Measurements from ENCODE around the gene KCNJ6.
A peak's percentile ranks its signal among the peaks of the same experiment; 100 is the strongest.

The KCNJ6 gene, protein sequence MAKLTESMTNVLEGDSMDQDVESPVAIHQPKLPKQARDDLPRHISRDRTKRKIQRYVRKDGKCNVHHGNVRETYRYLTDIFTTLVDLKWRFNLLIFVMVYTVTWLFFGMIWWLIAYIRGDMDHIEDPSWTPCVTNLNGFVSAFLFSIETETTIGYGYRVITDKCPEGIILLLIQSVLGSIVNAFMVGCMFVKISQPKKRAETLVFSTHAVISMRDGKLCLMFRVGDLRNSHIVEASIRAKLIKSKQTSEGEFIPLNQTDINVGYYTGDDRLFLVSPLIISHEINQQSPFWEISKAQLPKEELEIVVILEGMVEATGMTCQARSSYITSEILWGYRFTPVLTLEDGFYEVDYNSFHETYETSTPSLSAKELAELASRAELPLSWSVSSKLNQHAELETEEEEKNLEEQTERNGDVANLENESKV

DNA sequence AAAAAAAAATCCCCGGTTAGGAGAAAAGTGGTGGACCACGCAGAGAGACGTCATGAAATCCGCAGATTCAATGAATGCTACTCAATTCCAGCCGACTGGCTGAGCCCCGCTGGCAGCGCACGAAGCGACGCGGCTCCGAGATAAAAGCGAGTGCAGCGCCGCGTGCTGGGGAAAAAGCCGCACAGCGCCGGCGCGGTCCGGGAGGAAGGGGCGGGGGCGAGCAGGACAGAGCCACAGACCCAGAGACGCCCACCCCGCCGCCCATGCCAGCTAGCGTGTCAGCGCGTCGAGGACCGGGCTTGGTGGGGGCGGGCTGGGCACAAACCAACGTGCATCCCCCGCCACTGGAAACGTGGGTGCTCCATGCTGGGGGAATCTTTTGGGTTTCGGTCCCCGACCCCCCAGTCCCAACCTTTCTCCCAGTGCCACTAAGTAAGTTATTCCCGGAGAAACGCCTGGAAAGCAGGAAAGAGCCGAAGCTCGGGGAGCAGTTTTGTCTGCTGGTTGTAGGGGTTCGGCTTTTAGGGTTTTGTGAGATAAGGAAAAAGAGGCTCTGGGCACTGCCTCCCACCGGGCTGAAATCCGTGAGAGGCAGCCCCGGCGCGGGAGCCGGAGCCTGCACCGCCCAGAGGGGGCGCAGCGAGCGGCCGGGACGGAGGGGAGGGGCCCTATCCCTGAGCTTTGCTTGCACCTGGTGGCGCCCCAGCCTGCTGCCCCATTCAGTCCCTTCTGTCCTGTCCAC is at the start of gene KCNJ6:
Gene KCNJ6 (minus strand): TSS at position 148 of the 742 bp plus-strand sequence. CDS start 75,775 bp downstream, outside the sequence.
- peak; percentile 31 for TF ChIP-seq CTCF (IDR thresholded peaks at IDR 0.05; ENCODE audit: low read depth, low read length, missing control alignments)
- H3K4me3 ChIP-seq (ENCODE audit: low read depth, low read length) = no peak within 1 kb of the TSS
- no peak for DNase-seq (ENCODE audit: low read depth)

DNA sequence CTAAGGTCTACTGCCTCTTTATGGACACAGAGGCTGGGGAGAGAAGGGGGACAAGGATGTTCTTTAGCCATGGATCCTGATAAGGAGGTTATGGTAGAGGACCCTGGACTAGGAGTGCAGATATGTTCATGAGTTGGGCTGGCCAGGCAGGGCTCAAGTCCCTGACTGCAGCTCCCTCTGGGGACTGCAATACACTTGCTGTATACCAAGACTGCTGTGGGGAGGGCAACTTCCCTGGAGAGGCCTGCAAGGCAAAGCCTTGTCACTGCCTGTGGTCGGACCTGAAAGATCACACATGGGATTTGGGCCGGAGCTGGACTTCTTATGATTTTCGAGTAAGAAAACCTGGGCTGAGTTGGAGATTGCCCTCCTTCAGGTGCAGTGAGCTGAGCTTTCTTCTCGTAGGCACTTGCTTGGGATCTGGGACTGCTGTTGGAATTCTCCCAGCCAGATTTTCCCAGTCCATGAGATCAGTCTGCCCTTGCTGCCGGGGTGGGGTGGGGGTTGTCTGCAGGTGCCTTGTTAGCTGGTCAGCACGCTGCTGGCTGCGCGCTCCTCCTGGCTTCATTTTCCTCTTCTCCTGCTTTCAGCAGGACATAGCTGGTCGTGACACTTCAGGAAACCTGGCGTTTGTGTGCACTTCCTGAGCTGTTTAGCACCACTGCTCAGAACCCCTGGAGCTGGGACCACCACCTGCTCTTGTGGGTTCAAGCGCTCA is 49.0 kb upstream of the KCNJ6 start:
- DNase-seq (ENCODE audit: low read depth) = no peak
- no peak overlapping the region for H3K4me3 ChIP-seq (ENCODE audit: low read depth, low read length)
- TF ChIP-seq CTCF (IDR thresholded peaks at IDR 0.05; ENCODE audit: low read depth, low read length, missing control alignments) = no peak

- H3K4me3 ChIP-seq (ENCODE audit: low read depth, low read length) = no peak overlapping the region
- no peak for DNase-seq (ENCODE audit: low read depth)
- no peak for TF ChIP-seq CTCF (IDR thresholded peaks at IDR 0.05; ENCODE audit: low read depth, low read length, missing control alignments)
These were observed 42.3 kb upstream of the KCNJ6 start for GRCh38 chr21:37958537-37958936.

DNA sequence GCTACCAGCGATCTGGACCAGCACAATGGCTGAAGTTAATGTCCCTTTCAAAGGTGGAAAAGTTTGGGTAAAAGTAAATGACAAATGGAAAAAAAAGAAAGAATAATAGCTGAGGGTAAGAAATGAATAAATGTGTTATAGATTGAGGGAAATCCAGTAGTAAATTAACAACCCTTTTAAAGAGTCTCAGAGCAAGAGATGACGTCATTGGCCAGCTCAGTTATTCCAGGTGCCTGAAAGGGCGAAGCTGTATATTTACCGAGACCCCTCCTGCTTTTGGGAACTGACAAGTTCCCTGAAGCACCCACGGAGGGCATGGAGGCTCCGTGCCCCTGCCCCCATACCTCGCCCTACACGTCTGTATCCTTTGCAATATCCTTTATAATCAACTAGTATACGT is 40.5 kb upstream of the KCNJ6 start:
- no peak for TF ChIP-seq CTCF (IDR thresholded peaks at IDR 0.05; ENCODE audit: low read depth, low read length, missing control alignments)
- DNase-seq (ENCODE audit: low read depth) = no peak
- no peak overlapping the region for H3K4me3 ChIP-seq (ENCODE audit: low read depth, low read length)

DNA sequence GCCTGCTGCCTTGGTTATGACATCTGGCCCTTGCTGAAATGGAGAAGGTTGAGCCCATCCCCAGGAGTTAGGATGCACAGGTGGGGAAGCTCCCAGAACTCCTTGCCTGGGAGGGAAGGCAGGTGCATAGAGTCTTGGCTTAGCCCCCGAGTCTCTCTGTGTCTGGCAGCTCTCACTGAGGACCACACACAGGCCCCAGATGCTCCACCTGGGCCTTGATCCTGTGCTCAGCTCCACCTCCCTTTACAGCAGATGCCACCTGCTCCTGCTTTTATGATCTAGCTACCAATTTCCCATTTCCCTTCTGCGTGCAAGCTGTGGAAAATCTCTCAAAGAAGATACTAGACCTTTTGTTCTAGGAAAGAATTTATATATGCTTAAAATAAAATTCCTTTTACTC is 28.8 kb upstream of the KCNJ6 start:
- no peak overlapping the region for H3K4me3 ChIP-seq (ENCODE audit: low read depth, low read length)
- no peak for TF ChIP-seq CTCF (IDR thresholded peaks at IDR 0.05; ENCODE audit: low read depth, low read length, missing control alignments)
- DNase-seq (ENCODE audit: low read depth) = no peak

GRCh38 chr21:37944496-37944895 is 28.2 kb upstream of the KCNJ6 start:
- DNase-seq (ENCODE audit: low read depth) = no peak
- no peak for TF ChIP-seq CTCF (IDR thresholded peaks at IDR 0.05; ENCODE audit: low read depth, low read length, missing control alignments)
- no peak overlapping the region for H3K4me3 ChIP-seq (ENCODE audit: low read depth, low read length)

Measured in GM12864 (cell line).